OCI-M1 (cell line): Measurements from ENCODE around the gene PGAM1.
"Not testable (repeated sequence)": the region's sequence is repeated elsewhere in the genome, so short reads cannot be mapped to it uniquely, and the experiment has no call there.

ENCODE experiments used
- DNase-seq: peaks from one replicate; lab custom pipeline; 2025; lab: John Stamatoyannopoulos, UW

Gene PGAM1

DNA sequence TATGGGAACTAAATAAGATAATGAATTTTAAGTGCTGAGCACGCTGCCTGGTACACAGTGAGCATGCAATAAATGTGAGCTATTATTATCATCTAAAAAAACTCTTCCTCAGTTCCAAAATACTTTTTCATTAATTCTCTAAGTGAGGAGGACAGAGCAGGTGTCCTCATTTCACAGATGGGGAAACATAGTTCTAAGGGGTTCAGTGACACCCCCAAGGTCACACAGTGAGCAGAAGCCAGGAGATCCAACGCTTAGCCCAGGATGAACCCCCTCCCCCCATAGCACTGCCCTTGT is 18.1 kb upstream of the PGAM1 start:
- no peak for DNase-seq

DNA sequence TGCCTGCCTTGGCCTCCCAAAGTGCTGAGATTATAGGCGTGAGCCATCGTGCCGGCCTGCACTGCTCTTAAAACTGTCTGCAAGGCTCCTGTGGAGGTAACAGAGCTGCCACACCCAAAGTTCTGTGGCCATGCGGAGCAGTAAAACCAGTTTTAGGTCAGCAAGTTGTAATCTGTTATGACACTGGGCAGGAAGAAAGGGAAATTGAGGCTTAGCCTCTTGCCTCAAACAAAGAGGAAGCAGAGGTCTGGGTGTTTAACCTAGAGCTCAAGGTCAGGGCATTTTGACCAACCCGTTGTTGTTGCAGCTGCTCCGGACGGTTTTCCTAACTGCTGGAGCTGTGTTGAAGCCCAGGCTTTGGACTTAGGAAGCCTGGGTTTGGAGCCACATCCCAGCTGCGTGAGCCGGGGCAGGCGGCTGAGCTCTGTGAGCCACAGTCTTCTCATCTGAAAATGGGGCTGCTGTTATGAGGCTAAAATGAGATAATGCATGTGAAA is 17.4 kb upstream of the PGAM1 start:
- DNase-seq, result no peak

DNA sequence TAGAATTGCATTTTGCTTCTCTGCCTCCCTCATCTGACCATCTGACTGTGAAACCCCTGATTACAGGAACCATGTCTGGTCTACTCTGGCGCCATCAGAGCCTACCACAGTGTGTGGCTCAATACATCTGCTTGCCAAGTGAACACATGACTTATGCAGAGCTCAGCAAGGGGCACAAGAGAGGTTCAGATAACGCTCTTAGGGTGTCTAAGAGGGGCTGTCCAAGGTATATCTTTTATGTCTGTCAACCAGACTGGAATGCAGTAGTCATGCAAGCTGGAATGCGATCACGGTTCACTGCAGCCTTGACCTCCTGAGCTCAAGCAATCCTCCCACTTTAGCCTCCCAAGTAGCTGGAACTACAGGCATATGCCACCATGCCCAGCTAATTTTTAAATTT is 14.6 kb upstream of the PGAM1 start:
- DNase-seq, result no peak

DNA sequence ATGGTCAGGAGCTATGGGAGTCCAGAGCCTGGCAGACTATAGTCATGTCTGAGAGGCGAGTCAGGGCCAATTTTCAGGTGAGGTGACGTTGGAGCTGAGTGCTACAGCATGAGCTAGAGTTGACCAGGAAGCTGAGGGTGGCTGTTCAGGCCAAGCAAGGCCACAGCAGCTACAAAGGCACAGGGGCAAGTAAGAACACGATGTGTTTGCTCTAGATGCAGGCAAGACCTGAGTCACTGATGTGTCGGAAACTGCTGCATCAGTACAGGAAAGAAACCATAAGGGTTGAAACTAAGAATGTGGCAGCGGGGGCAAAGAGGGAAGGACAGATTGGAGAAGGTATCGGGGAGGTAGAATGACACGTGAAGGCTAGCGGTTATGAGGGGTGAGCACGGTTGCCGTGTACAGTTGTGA is 13.1 kb upstream of the PGAM1 start:
- no peak for DNase-seq

DNA sequence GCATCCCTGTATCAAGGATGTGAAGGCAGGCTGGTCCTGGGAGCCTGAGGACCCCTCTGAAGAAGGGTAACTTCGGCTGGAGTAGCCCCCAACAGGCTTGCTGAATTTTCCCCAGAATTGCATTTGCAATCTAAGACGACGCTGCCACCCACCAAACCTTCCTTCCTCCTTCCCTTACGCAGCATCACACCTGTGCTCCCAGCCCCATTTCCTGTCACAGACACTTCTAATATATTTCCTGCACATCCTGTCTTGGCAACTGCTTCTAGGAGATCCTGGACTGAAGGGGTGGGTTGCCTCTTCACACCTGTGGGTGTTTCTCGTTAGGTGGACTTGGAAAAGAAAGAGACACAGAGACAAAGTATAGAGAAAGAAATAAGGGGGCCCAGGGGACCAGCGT is 9.4 kb upstream of the PGAM1 start:
- DNase-seq, result no peak

DNA sequence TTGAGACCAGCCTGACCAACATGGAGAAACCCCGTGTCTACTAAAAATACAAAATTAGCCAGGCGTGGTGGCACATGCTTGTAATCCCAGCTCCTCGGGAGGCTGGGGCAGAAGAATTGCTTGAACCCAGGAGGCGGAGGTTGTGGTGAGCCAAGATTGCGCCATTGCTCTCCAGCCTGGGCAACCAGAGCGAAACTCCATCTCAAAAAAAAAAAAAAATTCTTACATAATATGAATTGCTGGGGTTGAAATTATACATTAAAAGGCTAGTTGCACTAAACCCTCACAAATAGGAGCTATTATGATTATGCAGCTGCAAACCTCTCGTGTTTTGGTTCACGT is 2.3 kb upstream of the PGAM1 start:
- not testable (repeated sequence) for DNase-seq

DNA sequence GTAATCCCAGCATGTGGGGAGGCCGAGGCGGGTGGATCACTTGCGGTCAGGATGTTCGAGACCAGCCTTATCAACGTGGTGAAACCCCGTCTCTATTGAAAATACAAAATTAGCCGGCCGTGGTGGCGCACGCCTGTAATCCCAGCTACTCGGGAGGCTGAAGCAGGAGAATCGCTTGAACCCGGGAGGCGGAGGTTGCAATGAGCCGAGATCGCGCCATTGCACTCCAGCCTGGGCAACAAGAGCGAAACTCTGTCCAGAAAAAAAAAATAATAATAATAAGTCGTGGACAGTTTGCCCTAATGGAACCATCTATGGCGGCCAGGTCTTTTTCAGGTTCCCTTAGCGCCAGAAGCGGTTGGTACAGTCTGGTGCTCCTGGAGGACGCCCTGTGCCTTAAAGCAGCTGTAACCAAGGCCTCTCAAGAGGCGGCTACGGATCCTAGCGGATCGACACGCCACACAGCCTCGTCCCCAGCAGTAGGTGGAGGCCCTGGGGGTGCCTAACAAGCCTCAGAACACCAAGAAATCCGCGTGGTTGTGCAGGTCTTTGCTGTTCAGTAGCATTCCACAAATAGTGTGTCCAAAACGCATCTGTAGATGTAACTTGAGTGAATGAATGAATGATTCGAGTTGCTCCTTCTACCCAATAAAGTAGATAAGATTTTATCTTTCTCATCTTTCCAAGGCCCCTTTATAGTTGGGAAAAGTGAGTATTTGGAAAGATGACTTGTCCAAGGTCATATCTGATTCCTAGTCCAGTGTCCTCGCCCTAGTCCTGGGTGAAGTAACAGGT is 982 bp downstream of the PGAM1 start:
- peak; percentile 44 for DNase-seq

DNA sequence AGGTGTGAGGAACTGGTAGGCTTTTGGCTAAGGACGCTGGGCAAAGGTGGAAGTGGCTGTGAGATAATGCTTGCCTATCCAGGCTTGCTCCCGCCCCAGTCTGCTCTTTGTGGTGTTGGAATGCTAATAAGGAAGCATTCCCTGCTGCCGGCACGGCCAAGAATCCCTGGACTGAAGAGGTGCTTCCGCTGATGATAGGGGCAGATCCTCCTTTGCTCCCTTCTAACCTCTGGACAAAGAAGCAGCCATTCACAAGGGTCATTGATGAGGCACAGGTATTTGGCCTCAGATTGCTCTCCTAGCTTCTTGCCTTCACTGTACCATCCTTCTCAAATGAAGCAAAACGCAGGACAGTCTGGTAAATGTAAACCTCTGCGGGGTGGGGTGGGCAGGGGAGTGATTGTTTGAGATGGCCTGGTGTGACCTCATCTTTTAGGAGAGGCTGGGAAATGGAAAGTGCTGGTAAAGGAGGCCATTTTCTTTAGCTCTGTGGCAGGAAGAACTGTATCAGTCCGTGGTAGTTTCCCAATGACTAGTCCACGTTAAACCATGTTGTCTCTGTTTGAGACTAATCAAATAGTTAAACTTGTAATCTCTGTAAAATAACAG is 1.7 kb downstream of the PGAM1 start:
- peak; percentile 48 for DNase-seq

DNA sequence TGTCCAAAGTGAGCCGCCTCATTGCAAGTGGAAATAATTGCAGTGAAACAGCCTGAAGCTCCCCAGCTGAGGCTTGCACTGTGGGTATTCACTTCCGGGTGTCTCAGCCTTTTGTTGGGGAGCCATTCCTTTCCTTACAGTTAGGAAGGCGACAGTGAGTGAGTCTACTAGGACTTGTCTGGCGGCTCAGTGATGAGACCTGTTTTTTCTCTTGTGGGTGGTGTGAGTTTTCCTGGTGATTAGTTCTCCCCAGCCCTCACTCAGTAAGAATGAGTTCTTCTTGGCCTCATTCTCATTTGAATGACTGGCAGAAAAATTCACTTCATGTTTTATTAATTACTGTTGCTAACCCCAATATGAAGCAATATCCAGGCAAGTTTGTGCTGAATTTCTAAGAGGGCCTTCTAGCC is 2.6 kb downstream of the PGAM1 start:
- no peak for DNase-seq

DNA sequence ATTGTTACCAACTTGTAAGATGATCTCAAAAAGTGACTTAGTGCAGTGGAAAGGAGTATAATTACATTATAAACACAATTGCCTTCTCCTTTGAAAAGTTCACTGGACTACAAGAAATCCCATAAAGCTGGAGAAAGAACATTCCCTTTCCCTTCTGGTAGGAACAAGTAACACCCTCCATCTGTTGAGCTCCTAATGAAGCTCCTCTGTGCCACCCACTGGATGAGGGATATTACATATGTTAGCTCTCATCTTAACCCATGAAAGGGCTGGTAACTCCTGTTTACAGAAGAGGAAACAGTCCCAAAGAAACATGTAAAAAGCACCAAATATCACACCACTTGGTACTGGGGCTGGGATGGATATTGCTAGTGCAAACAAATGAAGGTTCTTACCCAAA is 8.1 kb downstream of the PGAM1 start:
- DNase-seq, result peak; percentile 30

DNA sequence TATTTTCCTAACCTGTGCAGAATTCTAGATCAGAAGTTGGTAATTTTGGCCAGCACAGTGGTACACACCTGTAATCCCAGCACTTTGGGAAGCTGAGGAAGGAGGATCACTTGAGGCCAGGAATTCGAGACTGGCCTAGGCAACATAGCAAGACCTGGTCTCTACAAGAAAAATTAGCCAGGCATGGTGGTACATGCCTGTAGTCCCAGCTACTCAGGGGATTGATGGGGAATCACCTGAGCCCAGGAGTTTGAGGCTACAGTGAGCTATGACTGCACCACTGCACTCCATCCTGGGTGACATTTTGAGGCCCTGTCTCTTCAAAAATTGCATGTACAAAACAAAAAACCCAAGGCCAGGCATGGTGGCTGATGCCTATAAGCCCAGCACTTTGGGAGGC is 8.6 kb downstream of the PGAM1 start:
- DNase-seq, result no peak

DNA sequence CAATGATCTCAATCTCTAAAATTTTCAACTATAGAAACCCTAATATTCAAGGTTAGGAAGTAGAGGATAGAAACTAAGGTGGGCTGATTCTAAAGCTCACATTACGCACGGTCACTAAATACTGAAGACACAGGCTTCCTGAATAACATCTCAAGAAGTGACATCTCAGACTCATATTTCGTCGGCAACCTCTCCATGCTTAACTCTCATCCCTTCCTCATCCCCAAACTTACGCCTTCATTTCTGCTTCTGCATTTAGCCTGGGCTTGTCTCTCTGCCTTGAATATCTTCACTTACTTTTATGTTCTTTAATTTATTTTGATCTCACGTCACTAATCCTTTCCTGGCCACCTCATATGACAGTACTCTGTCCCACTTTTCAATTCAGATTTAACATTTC is 9.2 kb downstream of the PGAM1 start:
- DNase-seq, result no peak

DNA sequence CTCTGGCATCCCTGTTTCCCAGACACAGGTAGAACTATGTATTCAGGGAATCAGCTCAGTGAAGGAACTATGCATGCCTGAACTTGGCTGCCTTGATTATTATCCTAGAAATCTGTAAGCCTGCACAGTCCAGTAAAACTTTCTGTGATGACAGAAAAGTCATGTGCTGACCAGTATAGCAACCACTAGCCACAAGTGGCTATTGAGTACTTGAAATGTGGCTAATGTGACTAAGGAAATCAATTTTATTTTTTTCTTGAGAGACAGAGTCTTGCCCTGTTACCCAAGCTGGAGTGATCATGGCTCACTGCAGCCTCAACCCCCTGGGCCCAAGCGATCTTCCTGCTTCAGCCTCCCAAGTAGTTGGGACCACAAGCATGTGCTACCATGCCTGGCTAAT is 16.3 kb downstream of the PGAM1 start:
- DNase-seq, result no peak

DNA sequence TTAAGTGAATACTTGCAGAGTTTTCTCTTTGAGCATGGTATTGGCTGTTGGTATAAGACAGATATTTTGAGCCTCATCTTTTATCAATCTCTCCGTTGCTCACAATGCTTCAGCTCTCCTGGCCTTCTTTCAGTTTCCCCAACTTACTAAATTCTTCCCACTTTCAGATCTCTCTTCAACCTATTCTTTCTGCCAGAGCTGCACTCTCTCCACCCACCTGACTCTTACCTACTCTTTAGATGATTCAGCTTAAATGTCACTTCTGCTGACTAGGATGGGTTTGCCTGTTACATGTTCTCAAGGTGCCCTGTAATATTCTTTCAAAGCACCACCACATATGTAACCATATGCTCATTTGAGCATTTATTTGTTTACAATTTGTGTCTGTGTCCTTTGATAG is 18.2 kb downstream of the PGAM1 start:
- DNase-seq, result no peak

DNA sequence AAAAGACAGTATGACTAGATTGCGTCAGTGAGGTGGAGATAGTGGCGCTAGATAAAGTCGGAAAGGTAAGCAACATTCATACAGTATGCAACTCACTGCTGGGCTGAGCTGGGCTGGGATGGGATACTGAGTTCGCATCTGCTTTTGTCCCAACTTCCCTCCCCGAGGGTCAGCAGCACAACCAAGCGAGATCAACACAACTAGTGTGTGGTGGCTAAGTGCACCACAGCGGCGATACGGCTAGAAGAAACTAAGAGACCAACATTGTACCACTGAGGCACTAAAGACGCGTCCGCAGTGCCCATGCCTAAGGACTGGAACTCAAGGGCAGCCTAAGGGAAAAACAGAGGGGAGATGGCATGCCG is 19.3 kb downstream of the PGAM1 start:
- no peak for DNase-seq

DNA sequence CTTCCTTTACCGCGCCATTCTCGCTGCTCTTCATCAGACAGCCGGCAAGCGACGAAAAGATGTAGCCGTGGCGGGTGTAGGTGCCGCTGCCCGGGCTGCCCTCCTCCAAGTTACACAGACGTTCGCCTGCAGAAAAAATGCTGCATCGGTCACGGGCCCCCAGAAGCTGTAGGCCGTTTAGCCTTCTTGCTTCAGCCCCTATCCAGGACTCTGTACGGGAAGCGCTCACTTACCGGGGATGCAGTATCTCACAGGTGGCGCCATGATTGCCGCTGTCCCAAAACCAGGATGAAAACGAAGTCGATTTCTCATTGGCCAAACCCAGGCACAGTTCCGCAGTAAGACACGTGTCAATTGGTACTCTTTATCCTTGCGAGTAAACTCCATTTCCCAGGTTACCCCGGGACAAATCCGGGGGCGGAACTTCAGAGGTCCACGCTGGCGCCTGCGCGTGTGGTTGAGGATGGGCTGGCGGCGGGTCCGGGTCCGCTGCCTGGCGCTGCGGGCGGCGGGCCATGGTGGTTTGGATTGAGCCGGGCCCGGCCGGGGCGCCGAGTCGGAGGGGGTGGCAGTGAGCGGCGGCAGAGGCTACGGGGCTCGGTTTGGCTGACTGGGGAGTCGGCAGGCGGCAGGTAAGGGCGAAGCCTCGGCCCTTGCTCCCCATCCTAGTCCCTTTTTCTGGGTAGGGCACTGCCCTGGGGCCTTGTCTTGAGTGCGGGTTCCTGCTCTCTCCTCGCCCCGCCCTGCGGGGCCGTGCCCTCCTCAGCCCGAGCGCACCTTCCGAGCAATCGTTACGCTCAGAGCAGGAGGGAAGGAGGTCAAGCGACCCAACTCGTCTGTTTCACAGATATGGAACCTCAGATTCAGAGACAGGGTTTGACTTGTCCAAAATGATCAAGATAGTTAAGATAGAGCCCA is 20.0 kb downstream of the PGAM1 start, which contains the start of the genes EXOSC1 and ZDHHC16:
Gene EXOSC1, minus strand, starts transcription at position 285 of the 918 bp plus-strand sequence. Its CDS starts 21 bp downstream, at position 264.
Gene ZDHHC16, plus strand, starts transcription at position 454 of the 918 bp plus-strand sequence. CDS start 5,501 bp downstream, outside the sequence.
- peak; percentile 98 for DNase-seq

DNA sequence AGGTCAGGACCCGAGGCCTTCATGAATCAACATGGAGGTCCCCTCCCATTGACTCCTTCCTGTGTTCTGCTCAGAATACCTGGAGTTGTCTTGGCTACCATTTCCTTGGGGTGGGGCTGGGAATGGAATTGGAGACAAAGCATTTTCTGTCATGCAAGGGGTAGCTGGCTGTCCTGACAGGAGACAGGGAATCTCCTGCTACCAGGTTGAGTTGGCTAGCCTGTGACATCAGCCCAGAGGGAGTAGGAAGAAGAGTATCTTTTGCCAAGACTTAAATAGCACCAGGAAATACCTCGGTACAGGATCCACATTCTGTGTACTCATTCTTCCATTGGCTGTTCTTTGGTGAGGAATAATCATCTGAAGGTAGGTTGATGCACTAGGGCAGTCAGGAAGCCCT is 24.8 kb downstream of the PGAM1 start:
- DNase-seq, result no peak

DNA sequence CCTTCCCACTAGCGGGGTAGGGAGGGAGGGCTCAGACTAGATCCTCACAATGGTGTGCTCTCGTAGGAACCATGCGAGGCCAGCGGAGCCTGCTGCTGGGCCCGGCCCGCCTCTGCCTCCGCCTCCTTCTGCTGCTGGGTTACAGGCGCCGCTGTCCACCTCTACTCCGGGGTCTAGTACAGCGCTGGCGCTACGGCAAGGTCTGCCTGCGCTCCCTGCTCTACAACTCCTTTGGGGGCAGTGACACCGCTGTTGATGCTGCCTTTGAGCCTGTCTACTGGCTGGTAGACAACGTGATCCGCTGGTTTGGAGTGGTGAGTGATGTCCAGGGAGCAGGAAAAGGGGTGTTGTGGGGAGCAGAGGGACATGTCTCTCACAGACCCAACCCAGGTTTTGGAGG is 25.6 kb downstream of the PGAM1 start:
- DNase-seq, result no peak

DNA sequence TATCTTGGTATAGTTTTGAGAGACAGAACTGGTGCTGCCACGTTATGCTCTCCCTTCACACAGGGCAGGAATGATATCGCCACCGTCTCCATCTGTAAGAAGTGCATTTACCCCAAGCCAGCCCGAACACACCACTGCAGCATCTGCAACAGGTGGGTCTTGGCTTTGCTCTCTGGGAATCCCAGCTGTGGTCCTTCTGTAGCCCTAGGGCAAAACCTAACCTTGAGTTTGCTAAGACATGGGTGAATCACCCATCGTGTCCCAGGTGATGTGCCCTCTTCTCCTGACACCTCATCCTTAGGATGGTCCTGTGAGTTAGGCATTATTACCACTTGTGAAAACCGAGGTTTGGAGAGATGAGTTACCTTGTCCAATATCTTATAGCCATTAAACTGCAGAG is 26.4 kb downstream of the PGAM1 start:
- DNase-seq, result no peak

DNA sequence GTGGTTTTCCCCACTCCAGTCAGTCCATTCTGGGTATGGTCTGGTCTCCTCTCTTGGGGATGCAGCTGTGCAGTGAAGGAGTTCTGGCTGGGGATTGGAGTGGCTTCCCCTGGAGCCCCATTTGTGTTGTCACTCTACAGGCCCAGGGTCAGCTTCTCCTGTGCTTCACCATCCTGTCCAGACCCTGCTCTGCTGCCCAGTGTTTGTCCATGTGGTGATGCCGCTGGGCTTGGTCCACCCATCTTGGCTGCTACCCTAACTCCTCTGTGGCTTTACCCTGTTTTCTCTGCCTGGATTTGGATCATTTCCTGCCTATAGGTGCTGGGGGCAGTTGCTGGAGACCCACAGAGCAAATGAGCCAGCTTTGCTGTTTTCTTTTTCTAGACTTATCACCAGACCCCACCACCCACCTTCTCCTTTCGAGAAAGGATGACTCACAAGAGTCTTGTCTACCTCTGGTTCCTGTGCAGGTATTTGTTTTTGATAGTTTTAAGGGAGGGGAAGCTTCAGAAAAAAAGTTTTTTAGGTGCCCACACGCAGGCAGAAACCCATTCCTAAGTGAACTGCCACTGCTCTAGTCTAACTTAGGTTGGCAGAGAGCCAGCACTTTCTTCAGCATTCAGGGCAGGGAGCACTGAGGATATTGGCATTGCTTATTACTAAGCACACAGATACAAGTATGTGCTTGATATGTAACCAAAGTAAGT is 28.5 kb downstream of the PGAM1 start:
- peak; percentile 17 for DNase-seq

DNA sequence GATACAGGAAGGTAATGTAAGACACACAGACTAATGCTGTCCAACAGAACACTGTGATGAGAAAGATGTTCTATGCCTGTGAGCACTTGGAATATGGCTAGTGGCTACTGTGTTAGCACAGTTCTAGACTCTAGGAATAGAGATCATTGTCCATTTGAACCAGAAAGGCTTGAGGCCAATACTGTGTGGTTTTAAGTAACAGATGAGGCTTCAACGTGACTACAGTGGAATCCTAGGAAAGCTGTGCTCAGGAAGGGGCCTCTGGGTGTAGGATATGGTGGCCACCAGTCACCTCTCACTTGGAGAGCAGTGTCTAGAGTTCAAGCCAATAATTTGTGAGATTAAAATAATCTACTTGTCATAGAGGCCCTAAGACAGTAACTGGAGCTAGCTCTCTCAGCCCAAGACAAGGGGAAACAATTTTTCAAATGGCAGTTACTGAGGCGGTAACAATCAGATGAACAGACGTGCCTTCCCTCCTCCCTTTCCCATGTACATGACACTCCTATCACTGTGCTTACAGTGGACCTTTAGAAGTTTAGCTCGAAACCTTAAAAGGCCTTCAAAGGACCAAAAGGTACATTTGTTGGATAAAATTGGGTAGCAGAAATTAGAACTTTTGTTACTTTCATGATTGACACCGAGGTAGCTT is 30.2 kb downstream of the PGAM1 start:
- DNase-seq, result no peak

DNA sequence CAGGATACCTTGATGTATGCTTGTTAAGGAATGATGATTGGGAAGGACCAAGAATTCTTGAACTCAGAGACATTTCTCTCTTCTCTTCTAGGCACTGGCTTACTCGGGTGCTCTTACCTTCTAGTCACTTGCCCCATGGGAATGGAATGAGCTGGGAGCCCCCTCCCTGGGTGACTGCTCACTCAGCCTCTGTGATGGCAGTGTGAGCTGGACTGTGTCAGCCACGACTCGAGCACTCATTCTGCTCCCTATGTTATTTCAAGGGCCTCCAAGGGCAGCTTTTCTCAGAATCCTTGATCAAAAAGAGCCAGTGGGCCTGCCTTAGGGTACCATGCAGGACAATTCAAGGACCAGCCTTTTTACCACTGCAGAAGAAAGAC is 30.7 kb downstream of the PGAM1 start:
- no peak for DNase-seq
